Ammon's horn (tissue), 1 donor: ENCODE measurements around the gene DNMT3A.
"Not testable (repeated sequence)": the region's sequence is repeated elsewhere in the genome, so short reads cannot be mapped to it uniquely, and the experiment has no call there.

Experiments
- DNase-seq: peaks from one replicate; pipeline ENCODE4 v3.0.0-alpha.2; 2016; ENCODE audit warnings: low spot score

DNMT3A gene

DNA sequence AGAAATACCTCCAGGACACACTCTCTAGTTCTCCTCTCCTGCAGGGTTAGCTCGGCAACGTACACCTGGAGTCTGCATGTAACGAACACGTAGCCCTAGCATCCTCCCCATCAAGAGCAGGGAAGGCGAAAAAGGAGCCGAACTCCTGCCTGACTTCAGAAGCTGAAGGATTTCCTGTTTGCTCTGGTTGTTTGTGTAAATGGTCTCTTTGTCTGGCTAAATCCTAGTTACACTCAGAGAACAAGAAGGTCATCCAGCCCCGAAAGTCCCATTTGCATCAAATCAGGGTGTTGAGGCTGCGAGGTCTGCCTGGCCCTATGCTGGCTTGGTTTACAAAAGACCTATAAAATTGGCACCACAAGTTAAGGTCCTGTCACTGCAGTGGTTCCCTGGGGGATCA lies 107.0 kb downstream of the DNMT3A start:
- DNase-seq: peak; percentile 76

DNA sequence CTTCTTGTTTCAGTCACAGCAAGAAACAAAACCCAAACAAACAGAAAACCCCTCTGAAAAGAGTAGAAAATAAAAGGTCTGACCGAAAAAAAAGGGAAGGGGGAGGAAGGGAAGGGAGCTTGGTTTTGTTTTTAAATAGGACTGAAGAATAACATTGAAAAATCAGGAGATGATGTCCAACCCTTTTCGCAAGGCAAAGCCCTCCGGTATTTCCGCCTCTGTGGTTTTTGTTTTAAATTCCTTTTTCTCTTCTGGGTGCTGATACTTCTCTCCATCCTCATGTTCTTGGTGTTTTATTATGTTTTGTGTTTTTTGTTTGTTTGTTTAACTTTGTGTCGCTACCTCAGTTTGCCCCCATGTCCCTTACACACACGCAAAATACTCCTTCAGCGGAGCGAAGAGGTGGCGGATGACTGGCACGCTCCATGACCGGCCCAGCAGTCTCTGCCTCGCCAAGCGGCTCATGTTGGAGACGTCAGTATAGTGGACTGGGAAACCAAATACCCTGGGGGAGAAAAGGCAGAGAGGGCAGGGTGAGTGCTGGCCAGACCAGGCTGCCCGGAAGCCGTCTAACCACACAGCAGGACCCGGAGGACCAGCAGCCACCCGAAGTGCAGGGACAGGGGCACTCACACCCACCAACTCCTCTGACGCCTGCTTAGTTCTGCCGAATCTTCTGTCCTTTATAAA lies 107.7 kb downstream of the DNMT3A start:
- no peak for DNase-seq

DNA sequence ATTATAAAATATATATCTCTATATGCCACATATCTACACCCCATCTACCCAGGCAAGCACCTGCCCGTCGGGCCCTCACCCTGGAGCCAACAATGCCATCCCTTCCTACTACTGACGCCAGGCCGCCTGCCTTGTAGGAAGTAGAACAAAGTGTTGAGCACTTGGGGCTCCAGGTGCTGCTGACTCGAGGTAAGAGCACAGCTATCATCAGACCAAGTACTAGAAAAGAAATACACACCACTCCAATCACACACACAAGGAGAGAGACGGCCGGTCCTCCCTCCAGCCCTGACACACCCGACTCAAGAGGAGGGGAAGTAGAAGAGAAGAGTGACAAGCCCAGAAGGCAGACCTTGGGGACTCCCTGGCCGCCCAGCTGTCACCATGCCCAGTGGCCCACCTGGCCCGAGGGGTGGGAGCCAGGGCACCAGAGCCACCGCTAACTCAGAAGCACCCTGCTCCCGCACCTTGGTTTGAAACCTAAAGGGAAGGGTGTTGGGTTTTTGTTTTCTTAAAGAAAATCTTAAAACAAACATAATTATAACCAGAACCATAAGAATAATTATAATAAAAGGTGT lies 109.4 kb downstream of the DNMT3A start:
- DNase-seq: no peak

DNA sequence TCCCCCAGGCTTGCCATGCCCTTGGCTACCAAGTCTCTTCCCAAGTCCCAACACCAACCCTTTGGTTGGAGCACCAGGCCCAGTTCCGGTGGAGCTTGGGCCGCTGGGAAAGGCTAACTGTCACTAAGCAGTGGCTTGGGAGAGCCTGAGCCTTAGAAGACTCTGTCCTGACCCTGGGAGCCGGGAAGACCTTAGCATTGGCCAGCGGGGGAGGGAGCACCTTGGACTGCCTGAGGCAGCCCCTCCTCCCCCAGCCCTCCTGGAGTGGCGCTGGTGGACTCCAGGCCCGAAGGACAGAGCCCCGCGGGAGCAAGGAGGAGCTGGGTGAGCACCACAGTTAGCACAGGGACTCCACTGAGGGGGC lies 110.8 kb downstream of the DNMT3A start:
- no peak for DNase-seq

DNA sequence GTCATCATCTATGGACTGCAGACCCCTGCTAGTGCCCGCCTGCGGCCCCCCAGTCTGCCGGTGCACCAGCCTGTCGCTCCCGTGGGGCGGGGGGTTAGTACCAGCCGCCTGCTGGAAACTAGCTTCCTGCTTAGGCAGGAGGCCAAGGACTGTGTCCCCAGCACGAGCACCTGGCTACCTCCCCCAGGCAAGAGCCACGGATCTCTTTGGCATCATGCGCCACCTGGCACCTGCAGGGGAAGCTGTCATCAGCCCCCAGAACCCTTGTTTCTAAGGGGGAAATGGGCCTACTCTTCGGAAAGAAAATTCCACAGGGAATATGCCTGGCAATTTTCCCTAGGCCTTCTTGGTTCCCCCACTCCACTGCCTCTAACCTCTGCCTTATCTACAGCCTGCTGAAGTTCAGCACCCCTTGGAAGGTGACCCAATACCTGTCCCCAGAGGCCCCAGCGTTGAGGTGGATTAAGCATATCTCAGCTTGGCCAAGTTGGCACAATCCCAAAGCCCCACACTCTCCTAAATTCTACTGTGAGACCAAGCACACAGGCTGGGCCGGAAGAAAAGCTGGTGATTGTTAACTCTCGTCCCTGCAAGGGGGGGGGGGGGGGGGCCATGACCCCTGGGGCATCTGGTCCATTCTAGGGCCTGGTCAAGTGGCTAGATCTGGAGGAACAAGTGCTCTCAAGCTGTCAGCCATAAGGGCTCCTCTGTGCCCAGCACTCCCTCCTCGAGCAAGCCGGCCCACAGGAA lies 111.4 kb downstream of the DNMT3A start:
- DNase-seq: no peak

DNA sequence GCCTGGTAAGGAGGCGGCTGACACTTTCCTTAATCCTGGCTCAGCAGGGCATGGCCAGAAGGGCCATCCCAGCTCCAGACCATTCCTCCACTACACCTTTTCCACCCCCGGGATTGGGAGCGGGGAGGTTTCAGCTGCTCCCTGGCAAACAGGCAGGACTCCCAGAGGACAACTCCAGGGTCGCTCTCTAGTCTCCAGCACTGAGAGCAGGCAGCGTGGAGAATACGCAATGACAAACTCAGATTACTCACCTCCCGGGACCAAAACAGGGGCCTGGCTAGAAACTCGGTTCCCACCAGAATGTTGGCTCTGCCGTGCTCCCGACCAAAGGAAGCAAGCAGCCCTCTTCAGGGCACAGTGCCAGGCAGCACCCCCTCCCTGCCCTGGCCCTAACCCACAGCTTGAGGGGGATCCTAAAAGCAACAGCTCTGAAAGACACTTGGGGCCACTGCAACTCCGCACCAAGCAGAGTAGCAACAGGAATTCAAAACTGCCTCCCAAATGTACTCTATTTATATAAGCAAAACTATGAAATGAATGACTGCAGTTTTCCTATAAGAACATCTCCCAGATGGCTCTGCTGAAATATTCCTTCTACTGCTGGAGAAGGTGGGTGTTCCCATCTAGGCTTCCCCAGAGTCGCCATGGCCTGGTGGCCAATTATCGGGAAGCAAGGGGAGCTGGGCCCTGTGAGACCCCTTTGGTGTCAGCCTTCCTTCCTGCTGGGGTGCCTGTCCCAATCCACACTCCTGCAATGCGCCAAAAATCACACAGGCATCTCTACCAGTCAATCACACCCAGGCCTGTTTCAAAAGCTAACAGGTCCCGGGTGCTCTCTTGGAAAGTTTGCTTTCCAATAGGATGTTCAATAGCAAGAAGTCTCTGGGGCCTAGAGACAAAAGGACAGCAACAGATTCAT lies 112.2 kb downstream of the DNMT3A start:
- DNase-seq: no peak

DNA sequence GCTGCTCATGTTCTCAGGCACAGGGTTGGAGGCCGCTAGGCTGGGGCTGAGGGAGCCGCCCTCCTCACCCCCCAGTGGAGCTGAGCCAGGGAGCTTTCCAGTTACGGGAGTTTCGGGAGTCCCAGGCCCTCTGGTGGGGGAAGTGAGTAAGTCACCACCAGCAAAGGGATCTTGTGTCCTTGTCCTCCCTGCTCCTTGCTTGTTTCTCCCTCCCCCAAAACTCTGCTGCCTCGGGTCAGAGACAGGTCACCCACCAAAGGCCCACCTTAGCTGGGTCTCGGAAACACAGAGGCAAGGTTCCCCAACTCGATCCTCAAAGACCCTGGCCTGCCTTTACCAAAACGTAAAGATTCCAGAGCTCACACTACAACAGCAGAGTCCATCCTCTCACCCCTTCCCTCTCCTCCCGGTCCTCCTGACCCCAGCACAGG lies 112.9 kb downstream of the DNMT3A start:
- peak; percentile 76 for DNase-seq

DNA sequence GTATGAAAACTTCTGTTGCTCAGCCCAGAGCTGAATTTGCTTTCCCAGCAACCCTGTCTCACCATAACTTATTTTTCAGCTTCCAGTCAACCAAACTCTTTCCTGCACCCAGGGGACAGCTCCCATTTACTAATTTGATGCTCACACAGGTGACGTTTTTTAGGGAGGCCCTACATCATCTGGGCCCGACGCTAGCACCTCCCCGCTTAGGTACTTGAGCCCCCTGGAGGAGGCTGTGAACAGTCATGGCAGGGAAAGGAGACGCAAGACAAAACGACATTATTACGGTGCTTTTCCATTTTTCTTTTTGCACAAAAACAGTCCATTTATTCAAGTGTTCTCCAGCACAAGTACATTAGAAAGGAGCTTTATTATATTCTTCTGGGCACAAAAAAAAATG lies 114.1 kb downstream of the DNMT3A start:
- no peak for DNase-seq

DNA sequence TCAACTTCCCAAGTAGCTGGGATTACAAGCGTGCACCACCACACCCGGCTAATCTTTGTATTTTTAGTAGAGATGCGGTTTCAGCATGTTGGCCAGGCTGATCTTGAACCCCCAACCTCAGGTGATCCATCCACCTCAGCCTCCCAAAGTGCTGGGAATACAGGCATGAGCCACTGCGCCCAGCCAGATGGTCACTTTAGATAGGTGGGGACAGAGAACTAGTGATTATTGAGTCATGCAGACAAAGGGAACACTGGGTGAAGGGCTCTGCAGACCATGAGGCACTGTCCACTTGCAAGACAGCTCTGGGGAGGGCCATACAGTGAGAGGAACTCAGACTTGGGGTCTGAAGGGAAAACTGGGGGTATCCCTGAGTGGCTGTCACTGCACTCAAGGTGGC lies 114.9 kb downstream of the DNMT3A start:
- no peak for DNase-seq

DNA sequence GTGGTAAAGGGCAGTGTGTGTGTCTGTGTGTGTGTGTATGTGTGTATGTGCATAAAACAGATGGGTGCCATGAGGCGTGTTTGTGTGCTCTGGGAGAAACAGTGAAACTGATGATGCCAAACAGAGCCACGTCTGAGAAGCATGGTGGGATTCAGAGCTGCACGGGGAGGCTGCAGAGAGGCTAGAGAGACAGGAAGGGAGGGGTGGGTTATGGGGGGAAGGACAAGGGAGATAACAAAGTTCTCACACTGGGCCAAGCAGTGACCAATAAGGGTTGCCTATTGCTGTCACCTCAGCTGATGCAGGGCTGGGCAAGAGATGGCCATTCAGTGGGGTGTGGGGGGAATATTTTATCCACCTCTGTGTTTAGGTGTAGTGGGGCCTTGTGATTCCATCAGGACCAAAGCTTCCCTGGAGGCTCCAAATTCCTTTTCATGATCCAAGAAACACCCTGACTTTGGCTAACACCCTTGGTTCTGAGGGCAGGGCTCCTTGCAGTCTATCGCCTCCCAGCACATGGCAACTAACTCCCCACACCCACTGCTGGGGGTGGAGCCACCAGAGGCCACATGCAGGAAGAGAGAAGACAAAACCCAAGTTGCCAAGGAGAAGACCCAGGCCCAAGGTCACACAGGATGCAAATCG lies 119.1 kb downstream of the DNMT3A start:
- DNase-seq: no peak

DNA sequence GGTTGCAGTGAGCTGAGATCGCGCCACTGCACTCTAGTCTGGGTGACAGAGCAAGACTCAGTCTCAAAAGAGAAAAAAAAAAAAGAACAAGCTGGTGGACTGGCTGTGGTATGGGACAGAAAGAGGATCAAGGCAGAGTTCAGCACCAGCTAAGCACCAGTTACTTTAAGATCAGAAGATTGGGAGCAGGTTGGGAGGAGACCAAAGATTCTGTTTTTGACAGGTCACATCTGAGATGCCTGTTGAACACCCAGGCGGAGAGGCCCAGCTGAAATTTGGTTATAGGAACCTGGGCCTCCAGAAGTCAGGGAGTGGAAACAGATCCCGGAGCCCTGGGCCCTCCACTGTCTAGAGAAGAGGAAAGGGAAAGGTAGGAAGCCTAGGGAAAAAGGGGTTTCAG lies 120.1 kb downstream of the DNMT3A start:
- DNase-seq: no peak

DNA sequence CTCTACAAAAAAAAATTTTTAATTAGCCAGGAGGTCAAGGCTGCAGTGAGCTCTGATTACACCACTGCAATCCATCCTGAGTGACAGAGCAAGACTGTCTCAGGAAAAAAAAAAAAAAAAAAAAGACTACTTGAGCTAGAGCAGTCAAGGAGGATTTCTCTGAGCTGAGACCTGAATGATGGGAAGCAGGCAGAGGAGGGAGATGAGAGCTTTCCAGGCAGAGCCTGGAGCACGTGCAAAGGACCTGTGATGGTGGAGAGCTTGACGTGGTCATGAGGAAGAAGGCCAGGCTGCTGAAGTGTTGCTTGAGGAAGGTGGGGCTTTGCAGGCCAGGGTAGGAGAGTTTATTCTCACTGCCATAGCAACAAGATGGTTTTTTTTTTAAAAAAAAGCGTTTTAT lies 121.4 kb downstream of the DNMT3A start:
- DNase-seq: no peak

DNA sequence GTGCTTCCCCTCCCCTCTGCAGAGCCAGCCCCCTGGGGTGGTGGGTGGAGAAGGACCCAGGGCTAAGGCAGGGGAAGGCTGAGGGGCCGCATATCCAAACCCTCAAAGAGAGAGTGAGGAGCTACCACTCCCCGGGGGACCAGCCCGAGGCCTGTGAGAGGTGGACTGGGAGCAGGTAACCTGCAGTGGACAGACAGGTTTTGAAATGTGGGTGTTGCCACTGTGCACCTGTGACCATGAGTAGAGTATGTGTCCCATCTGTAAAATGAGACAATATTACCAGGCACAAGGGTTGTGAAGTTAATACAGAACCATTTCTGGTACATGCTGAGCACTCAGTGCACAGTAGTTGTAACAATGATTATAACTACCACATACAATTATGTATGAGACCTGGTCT lies 122.1 kb downstream of the DNMT3A start:
- DNase-seq: no peak

DNA sequence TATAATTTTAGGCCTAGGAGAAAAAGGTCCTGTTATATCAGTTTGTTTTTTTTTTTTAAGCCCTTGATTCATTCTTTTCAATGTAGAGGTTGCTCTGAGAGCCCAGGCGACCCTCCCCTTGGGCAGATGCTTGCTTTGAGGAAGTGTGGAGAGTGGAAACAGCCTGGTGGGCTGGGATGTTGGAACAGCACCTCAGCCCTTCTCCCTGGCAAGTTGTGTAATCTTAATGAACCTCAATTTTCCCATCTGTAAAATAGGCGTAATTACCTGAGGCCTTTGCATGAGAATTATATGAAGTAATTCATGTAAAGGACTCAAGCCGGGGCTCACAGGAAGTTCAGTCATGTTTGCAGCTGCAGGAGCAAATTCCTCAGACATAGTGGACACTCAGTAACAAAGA lies 123.6 kb downstream of the DNMT3A start:
- DNase-seq: no peak

DNA sequence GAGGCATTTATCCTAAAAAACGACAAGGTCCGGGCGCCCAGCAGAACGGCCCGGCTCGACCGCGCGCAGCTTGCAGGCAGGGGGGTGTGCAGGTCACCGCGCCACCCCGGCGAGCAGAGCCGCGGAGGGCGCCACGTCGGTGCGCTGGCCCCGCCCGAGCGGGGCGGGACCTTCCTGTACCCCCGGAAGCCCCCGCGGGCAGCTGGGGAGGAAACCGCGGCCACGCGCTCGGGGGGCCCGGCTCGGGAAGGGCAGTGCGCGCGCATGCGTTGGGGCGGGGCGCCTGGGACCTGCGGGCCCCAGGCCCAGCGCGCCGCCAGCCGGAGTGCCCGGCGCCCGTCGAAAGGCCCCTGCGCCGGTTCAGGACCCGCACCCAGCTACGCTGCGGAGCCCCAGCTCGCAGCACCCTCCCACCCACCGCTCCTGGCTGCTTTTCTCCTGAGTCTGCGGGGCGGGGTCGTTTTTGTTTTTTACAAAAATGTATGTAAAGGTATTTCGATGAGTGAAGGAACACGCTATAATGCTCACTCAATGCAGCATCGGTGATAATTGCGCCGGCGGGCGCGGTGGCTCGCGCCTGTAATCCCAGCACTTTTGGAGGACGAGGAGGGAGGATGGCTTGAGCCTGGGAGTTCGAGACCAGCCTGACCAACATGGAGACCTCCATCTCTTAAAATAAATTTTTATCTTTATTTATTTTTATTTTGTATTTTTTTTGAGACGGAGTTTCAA lies 125.6 kb downstream of the DNMT3A start:
- DNase-seq: peak; percentile 51

DNA sequence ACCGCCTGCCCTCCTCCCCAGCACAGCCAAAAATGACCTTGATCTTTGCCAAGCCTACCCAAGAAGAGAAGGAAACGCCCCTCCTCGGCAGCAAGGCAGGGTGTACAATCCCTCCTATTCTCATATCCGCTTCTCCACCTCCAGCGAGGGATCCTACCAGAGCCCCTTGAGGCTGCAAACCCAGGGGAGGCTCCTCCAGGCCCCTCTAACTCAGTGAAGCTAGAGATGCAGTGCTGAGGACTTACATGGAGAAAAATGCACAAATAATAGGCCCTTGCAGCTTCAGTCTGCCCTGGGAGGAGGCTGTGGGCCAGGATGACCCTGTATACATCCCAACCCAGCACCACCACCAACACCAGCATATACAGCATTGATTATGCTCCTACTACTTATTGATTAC lies 126.5 kb downstream of the DNMT3A start:
- DNase-seq: no peak

DNA sequence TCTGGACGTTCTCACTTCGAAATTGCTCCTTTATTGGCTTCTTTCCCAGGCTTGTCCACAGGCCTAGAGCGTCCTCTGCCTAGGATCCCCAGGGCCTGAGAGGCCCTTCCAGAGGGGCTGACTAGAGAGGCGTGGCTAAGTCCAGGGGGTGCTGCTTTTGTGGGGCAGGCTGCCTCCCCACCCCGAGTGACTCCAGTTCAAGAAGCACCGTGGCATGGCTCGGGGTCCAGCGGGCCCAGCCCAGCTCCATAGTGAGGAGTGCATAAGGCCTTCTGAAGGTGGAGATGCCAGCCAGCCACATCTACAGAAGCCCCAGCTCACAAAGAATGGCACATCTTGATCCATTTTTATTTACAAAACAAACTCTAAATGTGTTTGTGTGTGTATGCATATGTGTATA lies 128.5 kb downstream of the DNMT3A start:
- DNase-seq: no peak

DNA sequence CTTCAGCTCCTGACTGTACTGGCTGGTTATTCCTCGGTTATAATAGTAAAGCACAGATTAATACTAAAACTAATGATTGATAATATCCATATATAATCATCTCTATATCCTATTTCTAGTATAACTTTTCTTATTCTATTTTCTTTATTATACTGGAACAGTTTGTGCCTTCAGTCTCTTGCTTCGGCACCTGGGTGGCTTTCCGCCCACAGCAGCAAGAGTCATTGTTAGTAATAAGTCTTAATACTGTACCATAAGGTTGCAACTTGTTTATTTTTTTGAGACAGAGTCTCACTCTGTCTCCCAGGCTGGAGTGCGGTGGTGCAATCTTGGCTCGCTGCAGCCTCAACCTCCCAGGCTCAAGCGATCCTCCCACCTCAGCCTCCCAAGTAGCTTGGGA lies 130.8 kb downstream of the DNMT3A start:
- DNase-seq: not testable (repeated sequence)

DNA sequence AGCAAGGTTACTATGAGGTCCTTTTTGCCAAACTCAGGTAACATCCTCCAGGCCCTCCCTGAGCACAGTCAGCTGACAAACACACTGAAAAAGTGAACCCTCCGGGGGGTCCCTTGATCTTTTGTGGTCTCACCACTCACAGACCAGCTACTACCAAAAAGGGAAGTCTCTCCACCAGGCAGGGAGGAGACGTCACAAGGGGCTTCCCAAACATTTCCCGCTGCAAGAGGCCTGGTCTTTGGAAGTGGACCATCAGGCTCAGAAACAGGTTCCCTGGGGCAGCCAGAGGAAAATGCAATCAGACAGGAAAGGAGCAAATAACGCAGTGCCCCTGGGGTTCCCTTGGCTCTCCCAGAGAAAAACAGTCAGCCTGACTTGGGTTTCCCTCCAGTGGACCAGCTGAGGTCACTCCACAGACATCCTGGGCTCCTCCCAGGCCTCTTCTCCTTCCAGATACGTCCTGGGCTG lies 134.6 kb downstream of the DNMT3A start:
- no peak for DNase-seq

DNA sequence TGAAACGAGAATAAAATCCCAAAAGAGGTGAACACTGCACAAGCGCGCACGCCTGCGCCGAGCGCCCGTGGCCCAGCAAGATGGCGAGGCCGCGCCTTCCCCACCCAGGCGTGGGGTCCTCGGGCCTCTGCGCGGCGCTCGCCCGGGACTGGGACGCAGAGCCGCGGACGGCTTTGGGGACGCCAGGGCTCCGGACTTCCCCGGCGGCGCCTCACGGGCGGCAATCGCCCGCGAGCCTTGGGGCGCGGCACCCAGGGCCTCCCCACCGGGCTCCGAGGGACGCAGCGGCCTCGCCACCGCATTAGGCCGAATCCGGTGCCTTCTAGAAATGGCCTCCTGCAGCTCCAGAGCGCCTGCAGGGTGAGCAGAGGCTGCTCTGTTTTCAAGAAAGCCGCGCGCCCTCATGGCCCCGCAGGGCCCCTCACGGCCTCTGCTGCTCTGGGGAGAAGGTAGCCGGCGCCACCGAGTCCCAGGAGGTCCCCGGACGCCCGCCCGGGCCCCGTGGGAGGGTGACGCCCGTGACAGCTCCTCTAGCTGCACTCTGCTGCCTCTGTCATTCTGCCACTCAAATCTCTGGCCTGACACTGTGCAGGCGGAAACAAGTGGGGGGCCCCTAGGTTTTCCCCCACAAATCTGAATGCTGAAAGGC lies 137.4 kb downstream of the DNMT3A start:
- DNase-seq: no peak

DNA sequence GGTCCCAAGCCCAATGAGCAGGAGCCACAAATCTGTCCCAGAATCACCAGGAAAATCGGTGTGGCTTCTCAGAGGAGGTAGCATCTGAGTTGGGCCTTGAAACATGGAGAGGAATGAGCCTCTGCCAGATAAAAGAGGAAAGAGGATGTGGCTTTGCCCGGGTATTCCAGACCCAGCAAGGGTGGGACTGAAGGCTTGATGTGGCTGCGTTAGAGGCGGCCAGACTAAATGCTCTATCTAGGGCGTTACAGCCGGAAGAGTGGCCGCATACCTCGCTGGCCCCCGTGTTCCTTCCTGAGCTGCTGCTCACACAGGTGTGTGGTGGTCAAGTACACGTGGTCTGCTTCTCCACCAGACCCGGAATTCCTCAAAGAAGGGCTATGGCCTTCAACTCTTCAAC lies 139.4 kb downstream of the DNMT3A start:
- no peak for DNase-seq
